Activated effector memory CD4-positive, alpha-beta T cell treated with anti-CD3 and anti-CD28 coated beads, Interleukin-2, amount 50 U/mL, for 16 hours (primary cell): Measurements from ENCODE around the gene WDR1.
"Not testable (repeated sequence)": the region's sequence is repeated elsewhere in the genome, so short reads cannot be mapped to it uniquely, and the experiment has no call there.

Source experiments
- DNase-seq: peaks from one replicate; pipeline ENCODE4 v3.0.0-alpha.2; 2020

The WDR1 gene

DNA sequence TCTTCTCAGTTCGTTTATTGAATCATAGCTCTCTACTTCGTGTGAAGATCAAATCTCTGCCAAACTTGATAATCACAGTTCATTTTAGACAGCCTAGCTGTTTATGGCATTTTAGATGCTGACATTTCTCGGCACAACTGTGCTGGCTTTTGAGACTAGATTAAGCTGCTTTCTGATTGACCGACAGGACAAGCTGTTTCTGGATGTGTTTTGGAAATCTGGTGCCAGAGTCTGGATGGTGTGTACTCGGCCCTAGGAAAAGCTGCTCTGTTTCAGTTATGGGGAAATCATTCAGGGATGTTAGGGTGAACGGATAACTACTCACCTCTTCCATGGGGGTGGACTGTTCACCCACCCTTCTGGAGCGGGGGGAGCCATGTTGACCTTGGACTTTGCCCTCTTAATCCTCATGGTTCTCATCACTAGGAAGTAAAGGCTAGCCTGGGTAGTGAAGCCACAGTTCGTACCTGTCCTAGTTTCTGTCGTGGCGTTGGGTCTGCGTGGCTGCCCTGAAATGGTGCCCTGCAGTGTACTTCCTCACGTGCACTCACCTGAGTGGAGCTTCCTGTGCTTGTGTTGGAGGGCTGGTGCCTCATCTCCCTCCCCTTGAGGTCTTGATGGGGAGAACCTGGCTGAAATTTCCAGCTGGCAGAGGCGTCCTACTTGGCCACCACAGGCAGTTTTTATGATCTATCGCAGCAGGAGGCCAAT is 13.7 kb upstream of the WDR1 start:
- no peak for DNase-seq

GRCh38 chr4:10129196-10130177 is 12.9 kb upstream of the WDR1 start:
- no peak for DNase-seq

- DNase-seq = no peak
Observed at GRCh38 chr4:10128761-10129160, 12.2 kb upstream of the WDR1 start.

DNA sequence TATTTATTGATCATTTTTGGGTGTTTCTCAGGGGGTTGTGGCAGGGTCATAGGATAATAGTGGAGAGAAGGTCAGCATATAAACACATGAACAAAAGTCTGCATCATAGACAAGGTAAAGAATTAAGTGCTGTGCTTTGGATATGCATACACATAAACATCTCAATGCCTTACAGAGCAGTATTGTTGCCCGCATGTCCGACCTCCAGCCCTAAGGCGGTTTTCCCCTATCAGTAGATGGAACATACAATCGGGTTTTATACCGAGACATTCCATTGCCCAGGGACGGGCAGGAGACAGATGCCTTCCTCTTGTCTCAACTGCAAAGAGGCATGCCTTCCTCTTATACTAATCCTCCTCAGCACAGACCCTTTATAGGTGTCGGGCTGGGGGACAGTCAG is 10.9 kb upstream of the WDR1 start:
- DNase-seq = not testable (repeated sequence)

DNA sequence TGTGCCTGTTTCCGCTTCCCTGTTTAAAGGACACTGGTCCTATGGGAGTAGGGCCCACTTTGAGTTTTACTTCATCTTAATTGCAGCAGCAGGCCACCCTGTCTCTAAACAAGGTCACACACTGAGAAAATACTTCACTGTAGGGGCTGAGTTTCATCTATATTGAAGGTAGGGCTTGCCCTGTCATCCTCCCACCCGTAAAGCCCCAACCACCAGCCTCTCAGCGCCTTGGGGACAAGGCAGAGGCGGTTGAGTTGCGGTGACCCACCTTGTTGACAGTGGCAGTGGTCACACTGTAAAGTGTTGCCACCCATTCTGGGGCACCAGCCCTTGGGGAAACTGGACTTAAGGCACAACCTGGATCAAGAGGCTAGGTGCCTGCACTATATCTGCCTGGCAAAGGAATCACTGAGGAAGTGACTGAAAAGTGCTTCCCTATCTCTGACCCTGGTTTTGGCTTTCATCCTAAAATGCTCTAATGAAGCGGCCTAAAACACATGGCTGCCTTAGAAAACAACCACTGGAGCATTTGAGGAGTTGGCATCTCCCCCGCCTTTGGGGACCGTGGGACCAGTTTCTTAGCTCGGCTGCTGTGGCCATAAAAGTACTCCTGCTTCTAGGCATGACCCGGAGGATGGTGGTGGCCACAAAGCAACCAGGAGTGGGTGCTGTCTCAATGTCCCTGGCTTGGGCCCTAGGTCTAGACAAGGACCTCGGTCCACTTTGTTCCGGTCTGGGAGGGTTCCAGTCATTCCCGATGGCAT is 7.8 kb upstream of the WDR1 start:
- DNase-seq = no peak

GRCh38 chr4:10123227-10124101 is 6.9 kb upstream of the WDR1 start:
- DNase-seq = no peak

- DNase-seq = no peak
Observed at GRCh38 chr4:10122236-10122932, 5.8 kb upstream of the WDR1 start.

- no peak for DNase-seq
Observed at GRCh38 chr4:10121568-10122208, 5.1 kb upstream of the WDR1 start.

- no peak for DNase-seq
Observed at GRCh38 chr4:10120943-10121567, 4.5 kb upstream of the WDR1 start.

- no peak for DNase-seq
Observed at GRCh38 chr4:10119773-10120172, 3.2 kb upstream of the WDR1 start.

DNA sequence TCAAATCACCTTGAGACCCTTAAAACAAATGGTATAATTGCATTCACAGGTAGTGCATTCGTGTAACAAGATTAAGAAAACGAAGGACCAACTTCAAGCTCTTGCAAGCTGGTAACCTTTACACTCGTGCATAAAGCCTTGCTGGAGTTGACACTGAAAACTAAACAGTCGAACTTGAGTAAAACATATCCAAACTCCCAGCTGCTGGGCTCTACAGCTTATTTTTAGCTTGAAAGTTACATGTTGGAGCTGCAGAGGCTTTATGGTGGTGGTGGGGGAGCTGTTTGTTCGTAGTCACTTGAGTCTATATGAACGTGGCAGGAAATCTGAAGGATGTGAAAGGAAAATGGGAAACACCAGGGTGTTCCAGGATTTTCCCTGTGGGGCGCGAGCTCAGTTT is 2.7 kb upstream of the WDR1 start:
- no peak for DNase-seq

DNA sequence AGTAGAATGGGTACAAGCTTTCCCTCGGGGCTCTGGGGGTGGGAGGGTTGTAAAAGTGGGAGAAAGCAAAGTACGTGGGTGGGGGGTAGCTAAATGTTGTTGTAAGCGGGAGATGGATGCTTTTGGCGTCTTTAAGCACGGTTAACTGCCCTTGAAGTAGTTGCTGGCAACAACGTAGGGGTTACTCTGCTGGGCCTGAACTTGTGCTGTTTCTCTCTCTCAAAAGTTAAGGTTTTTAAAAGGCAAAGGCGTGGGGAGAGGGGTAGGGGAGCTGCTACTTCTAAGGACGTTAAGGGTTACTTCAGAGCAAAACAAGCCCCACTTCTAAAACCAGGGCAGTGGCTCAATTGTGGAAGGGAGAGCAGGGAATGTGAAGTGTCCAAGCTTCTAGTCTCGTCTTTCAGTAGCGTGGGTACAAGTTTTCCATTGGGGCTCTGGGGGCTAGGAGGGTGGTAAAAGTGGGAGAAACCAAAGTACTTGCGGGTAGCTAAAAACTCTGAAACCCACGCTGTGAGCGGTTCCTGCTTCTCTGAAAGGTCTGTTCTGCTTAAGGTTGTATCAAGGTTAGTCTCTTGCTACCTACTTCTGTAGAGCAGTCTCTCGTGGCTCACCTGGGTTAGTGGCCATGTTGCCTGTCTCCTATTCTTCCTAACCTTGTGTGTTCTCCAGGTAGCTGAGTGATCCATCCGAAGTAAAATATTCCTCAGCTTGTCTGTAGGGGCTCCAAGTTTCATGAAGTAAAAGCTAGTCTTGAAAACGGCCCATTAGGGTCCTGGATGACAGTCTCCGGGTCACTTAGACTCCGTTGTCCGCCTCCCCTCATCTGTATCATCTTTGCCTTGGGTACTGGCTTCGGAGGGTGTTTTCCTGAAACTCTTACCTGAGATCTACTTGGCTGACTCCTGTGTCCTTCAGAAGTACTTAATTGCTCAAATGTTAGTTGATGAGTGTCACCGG is 1.7 kb upstream of the WDR1 start:
- DNase-seq = no peak

DNA sequence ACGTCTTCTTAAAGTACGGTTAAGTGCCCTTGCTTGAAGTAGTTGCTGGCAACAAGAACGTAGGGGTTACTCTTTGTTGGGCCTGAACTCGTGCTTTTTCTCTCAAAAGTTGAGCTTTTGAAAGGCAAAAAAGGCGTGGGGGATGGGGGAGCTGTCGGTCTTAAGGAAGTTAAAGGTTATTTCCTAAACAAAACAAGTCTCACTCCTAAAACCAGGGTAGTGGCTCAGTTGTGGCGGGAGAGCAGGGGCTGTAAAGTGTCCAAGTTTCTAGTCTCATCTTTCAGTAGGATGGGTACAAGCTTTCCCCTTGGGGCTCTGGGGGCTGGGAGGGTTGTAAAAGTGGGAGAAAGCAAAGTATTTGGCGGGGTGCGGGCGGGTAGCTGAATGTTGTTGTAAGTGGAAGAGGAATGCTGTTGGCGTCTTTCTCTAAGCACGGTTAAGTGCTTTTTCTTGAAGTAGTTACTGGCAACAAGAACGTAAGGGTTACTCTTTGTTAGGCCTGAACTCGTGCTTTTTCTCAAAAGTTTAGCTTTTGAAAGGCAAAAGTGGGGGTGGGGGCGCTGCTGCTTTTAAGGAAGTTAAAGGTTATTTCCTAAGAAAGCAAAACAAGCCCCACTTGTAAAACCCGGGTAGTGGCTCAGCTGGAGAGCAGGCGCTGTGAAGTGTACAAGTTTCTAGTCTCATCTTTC is 904 bp upstream of the WDR1 start:
- peak; percentile 77 for DNase-seq

DNA sequence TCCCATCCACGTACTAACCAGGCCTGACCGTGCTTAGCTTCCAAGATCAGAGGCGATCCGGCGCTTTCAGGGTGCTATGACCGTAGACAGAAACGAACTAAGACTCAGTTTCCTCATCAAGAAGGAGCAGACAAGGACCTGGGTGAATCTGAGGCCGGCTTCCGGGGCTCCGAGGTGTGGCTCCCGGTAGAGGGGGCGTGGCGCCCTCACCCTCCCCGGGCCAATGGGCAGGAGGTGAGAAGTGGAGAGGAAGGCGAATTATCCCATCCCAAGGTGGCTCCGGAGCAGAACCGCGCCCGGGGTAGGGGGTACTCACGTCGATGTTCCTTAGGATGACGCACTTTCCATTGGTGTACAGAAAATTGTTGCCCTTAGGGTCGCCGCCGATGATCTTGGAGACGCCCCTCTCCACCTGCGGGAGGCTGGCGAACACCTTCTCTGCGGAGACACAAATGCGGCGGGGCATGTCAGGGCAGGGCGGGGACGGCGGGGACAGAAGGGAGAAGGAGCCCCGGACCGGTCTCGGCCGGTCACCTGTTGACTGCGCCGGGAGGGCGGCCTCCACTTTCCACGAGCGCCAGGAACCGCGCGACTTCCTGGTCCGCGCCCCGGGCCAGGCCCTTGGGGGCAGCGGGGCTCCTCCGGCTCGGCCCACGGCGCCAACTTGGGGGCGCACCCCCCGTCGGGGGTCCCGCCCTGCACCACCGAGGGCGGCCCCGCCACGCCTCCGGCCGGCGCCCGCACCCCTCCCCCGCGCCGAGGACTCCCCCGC is 616 bp downstream of the WDR1 start:
- peak; percentile 92 for DNase-seq

DNA sequence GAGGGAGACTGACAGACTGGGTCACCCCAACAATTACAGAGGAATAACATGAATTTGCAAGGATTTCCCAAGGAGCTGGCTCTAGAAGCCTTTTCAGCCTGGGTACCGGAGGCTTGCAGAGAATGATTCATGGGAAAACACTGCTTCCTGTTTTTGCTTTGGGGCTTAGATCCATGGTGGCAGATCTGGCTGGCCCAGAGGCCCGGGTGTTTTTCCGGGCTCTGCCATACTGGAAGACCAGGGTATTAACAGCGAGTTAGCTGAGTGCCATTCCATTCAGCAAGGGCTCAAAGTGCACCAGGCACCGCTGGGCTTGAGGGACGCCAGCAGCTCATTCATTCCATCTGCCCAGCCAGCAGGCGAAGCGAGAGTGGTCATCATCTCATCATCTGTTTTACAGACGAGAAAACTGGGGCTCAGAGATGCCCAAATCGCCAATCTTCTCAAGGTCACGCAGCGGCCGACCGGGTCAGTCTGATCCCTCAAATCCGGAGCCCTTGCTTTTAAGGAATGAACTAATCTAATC is 1.3 kb downstream of the WDR1 start:
- DNase-seq = no peak

DNA sequence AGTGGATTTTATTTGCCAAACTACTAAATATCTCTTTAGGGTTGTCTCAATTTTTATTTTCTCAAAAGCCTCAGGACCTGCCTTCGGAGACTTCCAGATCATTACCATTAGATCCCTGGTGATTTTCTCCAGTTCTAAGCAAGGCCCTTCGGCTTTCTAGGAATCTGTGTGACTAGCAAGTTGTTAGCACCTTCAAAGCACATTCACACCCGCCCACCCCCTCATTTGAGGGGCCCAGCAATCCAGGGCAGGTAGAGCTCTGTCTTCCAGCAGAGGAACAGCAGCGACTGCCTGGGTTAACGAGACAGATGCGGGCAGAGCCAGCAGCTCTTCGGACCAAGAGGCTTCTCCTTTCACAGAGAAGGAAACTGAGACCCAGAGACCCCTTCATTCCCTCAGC is 2.0 kb downstream of the WDR1 start:
- DNase-seq = no peak

- no peak for DNase-seq
Observed at GRCh38 chr4:10114147-10114546, 2.5 kb downstream of the WDR1 start.
